IMR-90 (cell line): Measurements from ENCODE around the gene UNKL. TPM values are rescaled to one million over a fixed set of nuclear protein-coding genes. Genes with fewer than 3 reads are reported as not detected.

Experiments used
- ATAC-seq: fragments of 200-7000 bp; cut with Tn5 transposase; 2 replicates; pipeline ENCODE4 v1.9.1; 2020; ENCODE audit warnings: low read depth, mild to moderate bottlenecking, moderate library complexity
- BruUV-seq: library from RNA; stranded (reverse); fragments of 400-500 nt; replicated peaks from 2 replicates; lab custom pipeline; 2021; lab: Mats Ljungman, UMichigan
- CTCF ChIA-PET: fragments of 300-600 bp; formaldehyde crosslinking; extraction: SDS; loops from one replicate; lab custom pipeline; 2021; ENCODE audit warnings: antibody characterized with exemption; lab: Yijun Ruan, JAX
- POLR2A ChIA-PET: fragments of 300-600 bp; sonication (Branson Sonifier 250); formaldehyde crosslinking; loops from one replicate; lab custom pipeline; 2022; ENCODE audit warnings: antibody characterized with exemption; ENCODE audit not compliant: unreplicated experiment; lab: Charles Lee
- DNase-seq: peaks from one replicate; pipeline ENCODE4 v3.0.0; 2013
- H2AFZ ChIP-seq: replicated peaks from 2 replicates; pipeline ENCODE3; 2013; ENCODE audit warnings: low read length, mild to moderate bottlenecking; ENCODE audit not compliant: poor library complexity
- H2AK5ac ChIP-seq: 2 replicates; pipeline ENCODE4 v1.6.1; 2013; ENCODE audit warnings: low read depth, low read length, inconsistent platforms
- H2AK9ac ChIP-seq: replicated peaks from 2 replicates; pipeline ENCODE3; 2013; ENCODE audit warnings: mild to moderate bottlenecking, low read depth, low read length, moderate library complexity; ENCODE audit not compliant: poor library complexity
- H2BK120ac ChIP-seq: 2 replicates; pipeline ENCODE4 v1.6.1; 2013; ENCODE audit warnings: low read depth, low read length, inconsistent platforms
- H2BK15ac ChIP-seq: 3 replicates; pipeline ENCODE4 v1.6.1; 2013; ENCODE audit warnings: low read depth, low read length, inconsistent platforms
- H2BK20ac ChIP-seq: 2 replicates; pipeline ENCODE4 v1.6.1; 2013; ENCODE audit warnings: low read depth, mild to moderate bottlenecking, inconsistent platforms, low read length, moderate library complexity
- H2BK5ac ChIP-seq: 2 replicates; pipeline ENCODE4 v1.6.1; 2013; ENCODE audit warnings: mild to moderate bottlenecking, low read depth, low read length, inconsistent platforms; ENCODE audit not compliant: poor library complexity, severe bottlenecking
- H3K14ac ChIP-seq: replicated peaks from 2 replicates; pipeline ENCODE4 v1.6.1; 2013; ENCODE audit warnings: low read depth, low read length, inconsistent platforms
- H3K18ac ChIP-seq: 2 replicates; pipeline ENCODE4 v1.6.1; 2013; ENCODE audit warnings: low read depth, low read length, control low read depth
- H3K23ac ChIP-seq: 2 replicates; pipeline ENCODE4 v1.6.1; 2013; ENCODE audit warnings: low read depth, low read length, inconsistent platforms
- H3K27ac ChIP-seq: 2 replicates; pipeline ENCODE4 v1.5.1; 2013; ENCODE audit warnings: mild to moderate bottlenecking, control low read depth, low read length; ENCODE audit not compliant: insufficient read depth
- H3K27me3 ChIP-seq: 2 replicates; pipeline ENCODE4 v1.6.1; 2013; ENCODE audit warnings: low read length; ENCODE audit not compliant: control insufficient read depth, insufficient read depth
- H3K36me3 ChIP-seq: 2 replicates; pipeline ENCODE4 v1.6.1; 2013; ENCODE audit warnings: low read length, mixed read lengths; ENCODE audit not compliant: control insufficient read depth, insufficient read depth
- H3K4ac ChIP-seq: 2 replicates; pipeline ENCODE4 v1.6.1; 2013; ENCODE audit warnings: low read depth, low read length, inconsistent platforms
- H3K4me1 ChIP-seq: 2 replicates; pipeline ENCODE4 v1.6.1; 2013; ENCODE audit warnings: low read length, mixed read lengths; ENCODE audit not compliant: control insufficient read depth, insufficient read depth
- H3K4me2 ChIP-seq: 2 replicates; pipeline ENCODE4 v1.6.1; 2013; ENCODE audit warnings: low read depth, mild to moderate bottlenecking, control low read depth, low read length, moderate library complexity
- H3K4me3 ChIP-seq: 2 replicates; pipeline ENCODE4 v1.5.1; 2013; ENCODE audit warnings: low read depth, mild to moderate bottlenecking, control low read depth, low read length, moderate library complexity; ENCODE audit not compliant: insufficient read depth
- H3K56ac ChIP-seq: 2 replicates; pipeline ENCODE4 v1.6.1; 2013; ENCODE audit warnings: low read length, inconsistent platforms; ENCODE audit not compliant: insufficient read depth; ENCODE audit errors: extremely low read depth
- H3K79me1 ChIP-seq, 2 experiments: 2 replicates each; pipeline ENCODE4 v1.6.1; 2013; ENCODE audit warnings: low read length in 2 of 2, inconsistent platforms in 1 of 2, low read depth in 1 of 2
- H3K9ac ChIP-seq: 2 replicates; pipeline ENCODE4 v1.6.1; 2013; ENCODE audit warnings: low read depth, low read length, control low read depth
- H3K9me1 ChIP-seq: 2 replicates; pipeline ENCODE4 v1.6.1; 2013; ENCODE audit warnings: low read length, inconsistent platforms; ENCODE audit not compliant: insufficient read depth
- H3K9me3 ChIP-seq: 2 replicates; pipeline ENCODE4 v1.6.1; 2013; ENCODE audit warnings: low read length; ENCODE audit not compliant: control insufficient read depth, insufficient read depth
- H4K20me1 ChIP-seq: 2 replicates; pipeline ENCODE4 v1.6.1; 2013; ENCODE audit warnings: low read length, inconsistent platforms; ENCODE audit not compliant: insufficient read depth
- H4K5ac ChIP-seq: 2 replicates; pipeline ENCODE4 v1.6.1; 2013; ENCODE audit warnings: mild to moderate bottlenecking, low read depth, low read length, control low read depth
- H4K8ac ChIP-seq, 2 experiments: 2 replicates each; pipeline ENCODE4 v1.6.1; 2013; ENCODE audit warnings: low read depth in 2 of 2, low read length in 2 of 2, control low read depth in 1 of 2, inconsistent platforms in 1 of 2
- H4K91ac ChIP-seq: 2 replicates; pipeline ENCODE4 v1.6.1; 2013; ENCODE audit warnings: low read depth, low read length, inconsistent platforms; ENCODE audit not compliant: insufficient read depth
- CEBPB ChIP-seq: IDR thresholded peaks from 2 replicates; pipeline ENCODE4 v1.6.1; 2012; ENCODE audit warnings: low read depth, low read length, improper control_type of control experiment
- MAZ ChIP-seq: IDR thresholded peaks from 2 replicates; pipeline ENCODE4 v1.6.1; 2012; ENCODE audit warnings: low read depth, mild to moderate bottlenecking, low read length, improper control_type of control experiment, moderate library complexity, borderline replicate concordance
- MXI1 ChIP-seq: IDR thresholded peaks from 2 replicates; pipeline ENCODE4 v1.6.1; 2012; ENCODE audit warnings: low read depth, mild to moderate bottlenecking, low read length, moderate library complexity, borderline replicate concordance
- RCOR1 ChIP-seq: IDR thresholded peaks from 2 replicates; pipeline ENCODE4 v1.6.1; 2012; ENCODE audit warnings: mild to moderate bottlenecking, low read length, improper control_type of control experiment; ENCODE audit not compliant: insufficient replicate concordance
- WGBS, 2 experiments: methylation state at CpG; one replicate each; pipeline versions ENCODE4 v1.1.5 to v1.1.7; 2013; ENCODE audit warnings: missing lambda C conversion rate in 2 of 2; ENCODE audit not compliant: insufficient read length in 1 of 2; ENCODE audit errors: extremely low coverage in 2 of 2; 5-methylcytosine and 5-hydroxymethylcytosine counted together
- dilution Hi-C: fragments of 300-500 bp; cut with HindIII; formaldehyde crosslinking; loops from one replicate; pipeline ENCODE4 v1.14.3; 2018; ENCODE audit warnings: low sequenced_read_pairs; ENCODE audit not compliant: unreplicated experiment
- in situ Hi-C: fragments of 300-500 bp; cut with MboI; formaldehyde crosslinking; loops from 3 replicates; pipeline ENCODE4 v1.14.3; 2019; ENCODE audit warnings: low sequenced_read_pairs, inconsistent platforms, mixed read lengths
- intact Hi-C: fragments of 100-400 bp; cut with micrococcal nuclease; formaldehyde crosslinking; loops from 2 replicates; pipeline ENCODE4 v1.10.0; 2022
- polyA plus RNA-seq, 3 experiments: library from polyadenylated mRNA; depleted of rRNA; stranded (reverse); fragments of >200 nt; gene quantifications; 2 replicates each; pipeline ENCODE4 v1.2.3, GENCODE V29; 2012; ENCODE audit warnings: low replicate concordance in 1 of 3
- total RNA-seq: library from RNA; depleted of rRNA; stranded (reverse); fragments of >200 nt; gene quantifications from 2 replicates; pipeline ENCODE4 v1.2.3, GENCODE V29; 2012
- TF ChIP-seq, protein P1 (sequence below): fragments of 150-350 bp; IDR thresholded peaks from 2 replicates; pipeline ENCODE4 v1.6.1; 2016; ENCODE audit warnings: low read depth, mild to moderate bottlenecking, low read length, moderate library complexity, borderline replicate concordance

UNKL gene
- total and polyA plus RNA-seq, 2 of the 4 experiments (the other 2 are of a cell fraction): 4.1 to 13.3 TPM

DNA sequence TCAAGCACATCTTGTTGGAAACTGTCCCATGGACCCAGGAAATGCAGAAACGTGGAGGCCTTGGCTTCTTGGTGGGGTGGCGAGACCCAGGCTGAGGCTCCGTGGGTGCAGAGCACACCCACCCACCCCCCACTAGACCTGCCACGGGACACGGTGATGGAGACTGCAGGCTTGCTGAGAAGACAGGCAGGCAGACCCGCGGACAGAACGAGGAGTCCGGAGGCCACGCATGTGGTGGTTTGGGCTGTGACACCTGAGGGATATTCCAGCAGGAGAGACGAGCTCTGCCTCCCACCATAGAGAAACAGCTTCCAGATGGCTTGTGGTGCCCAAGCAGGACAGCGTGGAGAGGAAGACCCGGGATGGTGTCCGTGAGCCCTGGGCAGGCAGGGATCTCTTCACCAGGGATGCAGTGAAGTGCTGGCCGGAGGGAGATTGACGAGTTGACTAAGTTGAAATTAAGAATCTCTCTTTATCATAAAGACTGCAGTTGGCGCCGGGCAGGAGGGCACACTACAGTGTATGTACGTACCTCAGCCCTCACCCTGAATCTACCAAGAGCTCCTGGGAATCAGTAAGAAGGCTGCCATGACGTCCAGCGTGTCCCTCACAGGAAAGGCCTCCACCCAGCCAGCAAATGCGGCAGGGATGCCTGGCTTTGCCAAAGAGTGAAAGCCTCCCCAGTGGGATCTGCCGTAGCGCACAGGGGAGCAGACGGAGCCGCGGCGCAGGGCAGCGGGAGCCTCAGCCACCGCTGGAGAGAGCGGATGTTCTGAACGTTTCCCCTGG lies 96.8 kb downstream of the UNKL start:
- ChIA-PET CTCF (no interaction called here), POLR2A (no interaction called here)
- no peaks in the 10 kb centered on the region for H3K9me3 ChIP-seq
- H3K4me1 ChIP-seq: peaks cover 3% of the 10 kb centered on the region; the same call in 1 of the 2 replicates
- 92% methylated on average over 10 of the region's 32 CpGs; no CpG with 5 or more reads in 1 of the 2 experiments for WGBS, 2 experiments
- H3K27ac ChIP-seq: no peak overlapping the region
- TF ChIP-seq RCOR1 (no peak), CEBPB (no peak), MAZ (no peak), MXI1 (no peak)
- TF ChIP-seq, protein P1, sequence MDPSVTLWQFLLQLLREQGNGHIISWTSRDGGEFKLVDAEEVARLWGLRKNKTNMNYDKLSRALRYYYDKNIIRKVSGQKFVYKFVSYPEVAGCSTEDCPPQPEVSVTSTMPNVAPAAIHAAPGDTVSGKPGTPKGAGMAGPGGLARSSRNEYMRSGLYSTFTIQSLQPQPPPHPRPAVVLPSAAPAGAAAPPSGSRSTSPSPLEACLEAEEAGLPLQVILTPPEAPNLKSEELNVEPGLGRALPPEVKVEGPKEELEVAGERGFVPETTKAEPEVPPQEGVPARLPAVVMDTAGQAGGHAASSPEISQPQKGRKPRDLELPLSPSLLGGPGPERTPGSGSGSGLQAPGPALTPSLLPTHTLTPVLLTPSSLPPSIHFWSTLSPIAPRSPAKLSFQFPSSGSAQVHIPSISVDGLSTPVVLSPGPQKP: no peak
- BruUV-seq: no TSS peak
- no peak overlapping the region for H4K8ac ChIP-seq
- no peak overlapping the region for H3K4ac ChIP-seq
- H3K36me3 ChIP-seq: peaks cover 84% of the 10 kb centered on the region
- no peak overlapping the region for H4K5ac ChIP-seq
- H3K23ac ChIP-seq: no peak overlapping the region
- H3K18ac ChIP-seq: no peak overlapping the region
- H3K4me2 ChIP-seq: no peak overlapping the region
- no peaks in the 10 kb centered on the region for H3K27me3 ChIP-seq
- no peak overlapping the region for H3K4me3 ChIP-seq
- H2BK120ac ChIP-seq: no peak overlapping the region
- H2AK5ac ChIP-seq: no peak overlapping the region
- in situ Hi-C loops (no loop called here), dilution Hi-C loops (no loop called here), intact Hi-C loops (no loop called here)
- peaks cover 6% of the 10 kb centered on the region for H3K9me1 ChIP-seq
- ATAC-seq (no peak), DNase-seq (no peak)
- H2BK15ac ChIP-seq: no peak overlapping the region
- no peak overlapping the region for H2AK9ac ChIP-seq
- no peak overlapping the region for H2BK5ac ChIP-seq
- H2BK20ac ChIP-seq: no peak overlapping the region
- H3K79me1 ChIP-seq: peaks cover 10 to 53% of the 10 kb centered on the region in 2 experiments
- H3K14ac ChIP-seq: no peak overlapping the region
- no peak overlapping the region for H4K91ac ChIP-seq
- H3K9ac ChIP-seq: no peak overlapping the region
- H3K56ac ChIP-seq: no peak overlapping the region
- H2AFZ ChIP-seq: no peak overlapping the region
- peaks cover 75% of the 10 kb centered on the region for H4K20me1 ChIP-seq
